Measurements from ENCODE around the gene KIFC1.

- no peak for TF ChIP-seq MCM7 (IDR thresholded peaks at IDR 0.05)
- TF ChIP-seq PHF8 (IDR thresholded peaks at IDR 0.05; ENCODE audit: borderline replicate concordance, low read length) = peak; percentile 53; the same call in 1 of the 2 replicates
- TF ChIP-seq TAF1 (IDR thresholded peaks at IDR 0.05; ENCODE audit: control insufficient read depth, extremely low read depth, insufficient read depth, low read length, severe bottlenecking) = peak; percentile 60
- peak; percentile 72 to 95 (median 90) for TF ChIP-seq CTCF (IDR thresholded peaks at IDR 0.05 in 2 of 3, conservative IDR thresholded peaks at IDR 0.05 in 1 of 3; ENCODE audit: insufficient read depth in 2 of 3, low read depth in 1 of 3, low read length in 3 of 3)
- TF ChIP-seq MEF2A (IDR thresholded peaks at IDR 0.05; ENCODE audit: control insufficient read depth, low read depth, low read length) = no peak
- TF ChIP-seq POLR2A (conservative IDR thresholded peaks at IDR 0.05) = peak; percentile 6; the same call in 1 of the 2 replicates
- no peak for TF ChIP-seq ZC3H4 (CRISPR knock-in tag; IDR thresholded peaks at IDR 0.05; ENCODE audit: borderline replicate concordance)
- TF ChIP-seq EP300 (IDR thresholded peaks at IDR 0.05; ENCODE audit: low read length) = no peak; the same call in 1 of the 2 replicates
- TF ChIP-seq NR3C1 (CRISPR knock-in tag; IDR thresholded peaks at IDR 0.05) = no peak; the same call in 1 of the 2 replicates
- TF ChIP-seq IRF9 (tag; IDR thresholded peaks at IDR 0.05) = no peak
Observed at GRCh38 chr6:33425668-33426577, 34.3 kb downstream of the KIFC1 start.
